Central memory CD4-positive, alpha-beta T cell (primary cell): Measurements from ENCODE around the gene KLHL6.

Experiments
- DNase-seq: peaks from one replicate; pipeline ENCODE4 v3.0.0; 2022

Gene KLHL6

DNA sequence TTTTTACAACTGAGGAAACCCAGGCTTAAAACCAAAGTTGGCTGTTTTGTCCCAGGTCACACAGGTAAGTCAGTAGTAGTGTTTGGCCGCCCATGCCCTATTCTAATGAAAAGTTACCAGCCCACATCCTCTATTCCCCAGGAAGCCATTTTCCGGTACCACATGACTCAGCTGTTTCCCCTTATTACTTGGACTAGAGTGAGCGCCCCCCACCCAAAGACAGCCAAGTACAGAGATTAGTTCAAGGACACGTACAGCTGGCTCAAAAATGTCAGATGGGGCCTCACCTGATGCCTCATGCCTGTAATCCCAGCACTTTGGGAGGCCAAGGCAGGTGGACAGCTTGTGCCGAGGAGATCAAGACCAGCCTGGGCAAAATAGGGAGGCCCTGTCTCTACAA is 8.5 kb upstream of the KLHL6 start:
- DNase-seq, result no peak

DNA sequence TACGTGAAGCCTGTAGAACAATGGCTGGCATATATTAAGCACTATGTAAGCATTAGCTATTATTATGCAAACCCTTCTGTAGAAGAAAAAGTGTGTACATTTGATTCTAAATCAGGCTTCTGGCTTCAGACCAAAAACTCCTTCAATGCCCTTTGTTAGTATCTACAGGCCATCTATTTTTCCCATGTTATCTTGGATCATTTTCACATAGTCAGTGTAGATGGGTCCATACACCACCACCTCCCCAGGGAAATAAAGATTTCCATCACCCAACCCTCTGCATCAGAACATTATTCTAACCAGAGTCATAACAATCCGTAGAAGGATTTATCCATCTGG is 8.0 kb upstream of the KLHL6 start:
- no peak for DNase-seq

DNA sequence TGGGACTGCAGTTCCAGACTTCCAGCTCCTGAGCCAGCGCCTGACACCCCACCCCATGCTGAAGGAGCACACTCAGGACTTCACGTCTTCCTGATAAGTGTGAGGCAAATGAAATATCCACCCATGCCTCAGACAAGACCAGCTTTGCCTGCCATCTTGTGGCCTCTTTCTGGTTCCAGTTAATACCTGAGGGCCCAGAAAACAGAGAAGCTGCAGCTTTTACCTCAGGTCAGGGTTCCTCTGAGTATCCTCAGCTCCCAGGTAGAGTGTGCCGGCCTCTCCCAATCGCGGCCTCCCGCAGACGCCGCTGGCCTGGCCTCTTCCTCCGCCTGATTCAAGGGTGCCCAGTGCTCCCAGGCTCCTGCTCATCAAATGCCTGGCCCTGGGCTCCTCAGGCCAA is 5.1 kb upstream of the KLHL6 start:
- no peak for DNase-seq

DNA sequence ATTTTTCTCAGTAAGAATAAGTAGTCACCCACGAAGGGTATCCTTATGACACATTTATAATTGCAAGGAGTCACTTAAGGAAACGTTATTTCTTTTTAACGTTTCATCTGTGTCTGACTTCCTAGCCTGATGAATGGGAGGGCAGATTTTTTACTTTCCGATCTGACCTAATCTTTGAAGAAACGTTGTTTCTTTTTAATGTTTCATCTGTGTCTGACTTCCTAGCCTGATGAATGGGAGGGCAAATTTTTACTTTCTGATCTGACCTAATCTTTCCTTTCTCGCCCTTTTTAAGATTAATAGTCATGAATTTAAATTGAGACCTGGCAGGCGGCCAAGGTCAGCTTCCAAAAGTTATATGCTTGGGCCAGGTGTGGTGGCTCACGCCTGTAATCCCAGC is 3.0 kb upstream of the KLHL6 start:
- DNase-seq, result no peak

DNA sequence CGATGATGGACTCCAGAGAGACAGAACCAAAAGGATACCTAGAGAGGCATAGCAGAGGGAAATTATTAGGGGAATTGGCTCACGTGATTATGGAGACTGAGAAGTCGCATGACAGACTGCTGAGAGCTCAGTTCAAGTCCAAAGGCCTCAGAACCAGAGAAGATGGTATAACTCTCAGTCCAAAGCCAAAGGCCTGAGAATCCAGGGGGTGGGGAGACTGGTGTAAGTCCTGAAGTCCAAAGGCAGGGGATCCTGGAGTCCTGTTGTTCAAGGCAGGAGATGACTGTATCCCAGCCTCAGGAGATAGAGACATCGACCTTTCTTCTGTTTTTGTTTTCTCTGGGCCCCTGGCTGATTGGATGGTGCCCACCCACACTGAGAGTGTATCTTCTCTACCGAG is 1.2 kb upstream of the KLHL6 start:
- no peak for DNase-seq

DNA sequence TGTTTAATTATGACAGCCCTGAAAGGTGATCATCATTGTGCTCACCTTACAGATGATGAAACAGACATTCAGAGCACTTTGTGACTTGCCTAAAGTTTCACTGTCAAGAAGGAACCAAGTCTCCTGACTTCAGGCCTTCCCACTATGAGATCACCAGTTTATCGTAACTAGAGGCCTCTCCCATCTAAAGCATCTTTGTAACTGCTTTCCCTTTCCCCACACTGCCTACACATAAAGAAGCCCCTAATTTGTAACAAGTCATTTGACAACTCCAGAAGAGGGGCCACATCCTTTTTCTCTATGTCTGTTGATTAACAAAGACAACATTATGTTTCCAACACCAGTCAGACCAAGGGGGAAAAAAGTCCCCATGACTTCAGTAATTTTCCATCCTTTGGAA is 1.1 kb downstream of the KLHL6 start:
- peak; percentile 26 for DNase-seq

DNA sequence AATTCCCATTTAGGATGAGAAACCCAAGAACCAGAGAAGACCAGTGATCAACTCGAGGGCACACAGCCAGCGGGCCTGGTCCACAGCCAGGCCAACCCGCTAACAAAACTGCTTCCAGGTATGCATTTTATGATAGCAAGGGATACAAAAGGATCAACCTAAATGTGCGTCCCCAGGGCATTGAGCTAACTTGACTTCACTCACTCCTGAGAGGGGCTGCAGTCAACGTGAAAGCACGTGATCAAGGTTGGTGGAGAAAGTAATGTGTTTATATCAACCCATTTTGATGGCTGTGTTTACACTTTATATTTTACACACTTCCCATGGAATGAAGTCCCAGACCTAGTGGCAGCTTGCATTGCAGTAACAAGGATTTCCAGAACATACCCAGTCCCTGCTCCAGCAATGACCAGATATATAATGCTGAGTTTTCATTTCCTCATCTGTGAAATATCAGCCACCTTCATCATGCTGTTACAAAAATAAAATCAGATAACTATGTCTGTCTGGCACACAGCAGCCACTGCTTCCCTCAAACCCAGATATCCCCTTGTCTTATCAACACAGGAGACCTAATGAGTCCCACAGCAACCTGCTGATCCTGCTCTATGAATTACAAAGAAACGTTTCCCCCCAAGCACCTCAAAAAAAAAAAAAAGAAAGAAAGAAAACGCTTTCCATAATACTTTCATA is 2.0 kb downstream of the KLHL6 start:
- DNase-seq, result no peak

DNA sequence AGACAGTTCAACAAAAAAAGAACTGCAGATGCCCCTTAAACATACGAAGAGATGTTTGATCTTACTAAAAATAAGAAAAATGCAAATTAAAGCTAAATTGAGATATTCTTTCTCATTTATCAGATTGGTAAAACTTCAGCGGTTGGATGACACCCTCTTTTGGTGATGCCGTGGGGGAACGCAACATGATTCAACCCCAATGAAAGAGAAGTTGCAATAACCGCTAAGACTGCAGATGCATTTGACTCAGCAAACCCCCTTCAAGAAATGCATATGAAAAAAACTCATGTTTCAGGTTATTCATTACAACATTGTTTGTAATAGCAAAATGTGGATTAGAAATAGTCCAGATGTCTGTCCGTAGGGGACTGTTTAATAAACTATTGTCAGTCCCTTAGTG is 3.6 kb downstream of the KLHL6 start:
- no peak for DNase-seq

DNA sequence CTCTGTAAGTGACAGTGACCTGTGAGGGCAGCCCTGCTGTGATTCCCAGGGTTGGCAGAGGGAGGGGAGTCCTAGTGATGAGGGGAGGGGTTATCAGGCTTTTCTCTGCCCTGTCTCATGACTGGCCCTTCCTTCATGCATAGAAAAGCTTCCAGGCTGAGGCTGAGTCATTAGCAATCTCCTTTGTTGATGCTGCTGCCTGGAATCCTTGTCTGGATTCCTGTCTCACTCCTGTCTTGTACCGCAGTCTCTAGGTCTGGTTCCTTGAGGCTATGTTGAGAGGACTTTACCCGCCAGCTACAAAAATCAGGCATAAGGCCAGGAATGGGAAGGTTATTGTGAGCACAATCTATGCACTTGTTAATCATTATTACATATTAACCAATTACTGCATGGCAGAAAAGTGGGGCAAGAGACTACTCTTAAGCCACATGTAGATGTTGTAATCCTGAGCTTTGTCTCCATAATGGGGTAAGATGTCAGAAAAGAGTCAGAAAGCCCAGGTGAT is 7.2 kb downstream of the KLHL6 start:
- DNase-seq, result no peak

DNA sequence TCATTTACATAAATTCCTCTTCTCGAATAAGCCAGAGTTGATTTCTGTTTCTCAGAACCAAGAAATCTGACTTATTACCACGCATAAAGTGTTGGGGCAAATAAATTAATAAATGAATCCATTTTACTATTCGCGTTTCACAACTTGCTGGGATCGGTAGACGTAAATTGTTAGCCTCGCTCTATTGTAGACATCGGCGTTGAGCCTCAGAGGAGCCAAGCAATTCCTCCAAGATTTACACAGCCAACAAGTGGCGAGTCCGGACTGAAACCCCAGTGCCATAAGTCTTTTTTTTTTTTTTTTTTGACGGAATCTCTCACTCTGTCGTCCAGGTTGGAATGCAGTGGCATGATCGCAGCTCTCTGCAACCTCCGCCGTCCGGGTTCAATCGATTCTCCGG is 8.9 kb downstream of the KLHL6 start:
- no peak for DNase-seq

DNA sequence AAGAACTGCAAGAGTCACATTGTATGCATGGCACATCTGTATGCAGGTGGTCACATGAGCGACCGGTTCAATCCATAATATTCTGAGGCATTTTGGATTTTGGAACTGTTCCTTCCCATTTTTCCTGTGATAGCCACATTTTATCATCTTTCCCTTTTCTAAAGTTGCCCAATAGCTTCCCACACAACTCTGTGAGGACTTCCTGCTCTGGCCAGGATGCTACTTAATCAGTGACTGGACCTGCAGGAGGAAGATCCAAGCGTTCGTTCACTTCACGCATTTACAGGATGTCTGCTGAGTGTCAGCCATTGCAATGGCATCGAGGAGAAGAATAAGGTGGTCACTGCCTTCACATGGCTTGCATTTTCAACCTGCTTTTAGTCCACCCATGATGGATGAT is 9.8 kb downstream of the KLHL6 start:
- no peak for DNase-seq

DNA sequence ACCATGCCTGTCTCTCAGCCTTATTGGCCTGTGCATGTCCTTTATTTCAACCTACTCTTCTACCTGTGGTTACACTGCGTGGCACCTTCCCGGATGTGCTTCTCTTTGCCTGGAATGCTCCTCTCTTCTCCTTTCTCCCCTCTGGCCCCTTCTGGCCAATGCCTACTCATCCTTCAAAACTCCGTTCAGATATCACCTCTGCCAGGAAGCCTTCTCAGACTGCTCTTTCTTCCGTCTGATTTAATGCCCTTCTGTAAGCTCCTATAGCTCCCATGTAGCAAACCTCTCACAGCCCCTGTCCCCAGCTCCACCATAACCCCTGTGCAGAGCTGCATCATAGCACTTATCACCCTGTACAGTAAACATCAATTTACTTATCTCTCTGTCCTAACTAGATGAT is 13.2 kb downstream of the KLHL6 start:
- no peak for DNase-seq

DNA sequence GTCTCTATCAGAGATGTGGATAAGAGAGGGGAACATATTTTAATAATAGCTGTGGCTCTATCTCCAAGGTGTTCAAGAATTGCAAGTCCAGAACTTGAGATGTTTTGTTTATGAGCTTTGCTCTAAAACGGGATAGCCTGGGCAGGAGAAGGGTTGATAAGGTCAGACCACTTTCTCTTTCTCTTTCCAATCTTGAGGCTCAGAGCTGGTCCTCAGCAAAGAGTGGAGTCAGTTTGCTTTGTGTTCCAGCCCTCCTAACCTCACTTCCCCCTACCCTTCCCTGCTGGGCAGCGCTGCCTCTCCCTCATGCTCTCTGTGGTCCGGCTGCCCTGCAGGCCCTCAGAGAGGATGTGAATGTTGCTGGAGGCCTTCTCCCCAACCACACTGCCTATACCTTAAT is 13.8 kb downstream of the KLHL6 start:
- no peak for DNase-seq

DNA sequence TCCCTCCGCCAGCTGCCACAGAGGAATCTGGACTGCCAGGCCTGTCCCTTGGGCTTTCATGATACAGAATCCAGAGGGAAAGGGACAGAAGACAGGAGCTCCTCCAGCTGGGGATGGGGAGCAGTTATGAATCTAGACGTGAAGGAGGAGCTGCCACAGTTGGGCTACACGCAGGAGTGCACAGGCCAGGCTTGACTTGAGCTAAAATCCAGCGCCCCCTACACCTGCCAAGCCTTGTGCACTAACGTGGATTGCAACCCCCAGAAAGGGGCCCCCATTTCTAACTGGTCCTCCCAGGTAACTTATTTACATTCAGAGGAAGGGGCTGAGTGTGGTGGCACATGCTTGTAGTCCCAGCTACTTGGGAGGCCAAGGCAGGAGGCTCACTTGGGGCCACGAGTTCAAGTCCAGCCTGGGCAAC is 14.3 kb downstream of the KLHL6 start:
- no peak for DNase-seq

DNA sequence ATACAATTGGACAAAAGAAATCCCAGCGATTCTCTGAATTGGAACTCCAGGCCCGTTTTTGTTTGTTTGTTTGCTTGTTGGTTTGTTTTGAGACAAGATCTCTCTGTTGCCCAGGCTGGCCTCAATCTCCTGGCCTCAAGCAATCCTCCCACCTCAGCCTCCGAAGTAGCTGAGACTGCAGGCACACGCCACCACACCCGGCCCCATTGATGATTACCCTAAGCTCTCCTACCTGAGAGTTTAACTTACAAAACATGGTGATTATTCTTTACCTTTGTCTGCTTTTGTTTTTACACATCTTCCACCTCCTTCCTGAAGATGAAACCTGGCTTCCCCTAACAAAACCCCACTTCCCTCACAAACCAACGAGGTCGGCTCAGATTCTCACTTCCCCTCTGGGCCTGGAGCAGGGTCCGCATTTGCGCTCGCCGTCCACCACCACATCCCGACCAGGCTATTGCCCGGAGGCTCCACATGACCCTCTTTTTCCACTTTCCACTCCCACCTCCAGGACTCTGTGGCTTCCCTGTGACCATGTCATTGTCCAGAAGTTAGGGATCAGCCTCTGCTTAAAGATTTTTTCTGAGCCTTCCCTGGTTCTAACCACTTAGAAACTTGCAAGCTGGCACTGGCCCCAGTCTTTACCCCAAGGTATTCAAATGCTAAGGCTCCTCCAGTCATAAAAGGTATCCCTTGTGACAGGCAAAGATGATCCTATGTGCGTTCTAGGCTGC is 14.8 kb downstream of the KLHL6 start:
- no peak for DNase-seq

DNA sequence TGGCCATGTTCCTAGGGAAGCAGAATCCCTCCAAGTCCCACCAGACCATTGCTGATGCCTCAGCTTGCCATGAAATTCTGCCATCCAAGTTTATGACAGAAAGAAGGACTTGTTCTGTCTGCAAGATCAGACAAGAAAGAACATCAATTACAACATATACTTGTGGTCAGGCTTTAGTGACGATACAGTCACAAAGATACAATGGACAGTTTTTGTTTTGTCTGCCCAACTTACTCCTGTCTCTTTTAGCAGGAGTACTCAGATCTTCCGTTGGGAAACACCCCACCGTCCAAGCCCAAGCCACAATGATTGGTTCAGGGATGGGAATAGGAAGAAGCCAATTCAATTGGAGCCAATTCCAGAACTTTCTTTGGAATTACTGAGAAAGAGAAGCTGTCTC is 15.7 kb downstream of the KLHL6 start:
- DNase-seq, result no peak

DNA sequence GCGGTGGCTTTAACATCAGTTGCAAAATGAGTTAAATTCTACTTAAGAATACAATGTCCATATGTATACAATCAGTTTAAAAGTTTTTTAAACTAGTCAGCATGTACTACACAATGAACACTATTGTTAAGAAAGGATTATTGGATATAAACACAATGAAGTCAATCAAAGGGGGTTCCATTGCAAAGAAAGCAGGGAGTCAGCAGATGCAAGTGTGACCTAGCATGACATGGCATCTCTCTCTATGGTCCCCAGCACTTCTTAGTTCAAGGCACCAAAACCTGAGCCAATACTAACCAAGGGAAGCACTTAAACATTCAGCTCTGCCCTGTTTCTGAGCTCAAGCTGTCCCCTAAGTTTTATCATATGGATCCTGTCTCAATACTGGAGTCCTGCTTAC is 17.0 kb downstream of the KLHL6 start:
- DNase-seq, result no peak

DNA sequence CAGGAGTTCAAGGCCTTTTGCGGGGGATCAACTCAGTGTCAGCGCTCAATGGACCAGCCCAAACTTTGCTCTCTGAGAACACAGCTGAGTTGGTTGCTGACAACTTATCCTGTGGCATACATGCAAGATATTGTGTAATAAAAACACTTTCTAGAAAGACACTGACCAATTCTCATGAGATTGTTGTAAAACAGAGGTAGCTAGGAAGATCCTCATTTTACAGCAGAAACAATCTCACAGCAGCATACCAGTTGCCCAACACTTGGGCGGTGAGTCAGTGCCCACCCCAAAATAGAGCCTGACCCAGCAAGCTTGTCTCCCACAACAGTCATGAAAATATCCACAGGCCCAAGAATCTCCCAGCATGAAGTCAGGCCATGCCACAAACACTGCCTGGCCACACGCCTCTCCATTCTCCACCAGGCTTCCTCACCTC is 18.2 kb downstream of the KLHL6 start:
- DNase-seq, result no peak

DNA sequence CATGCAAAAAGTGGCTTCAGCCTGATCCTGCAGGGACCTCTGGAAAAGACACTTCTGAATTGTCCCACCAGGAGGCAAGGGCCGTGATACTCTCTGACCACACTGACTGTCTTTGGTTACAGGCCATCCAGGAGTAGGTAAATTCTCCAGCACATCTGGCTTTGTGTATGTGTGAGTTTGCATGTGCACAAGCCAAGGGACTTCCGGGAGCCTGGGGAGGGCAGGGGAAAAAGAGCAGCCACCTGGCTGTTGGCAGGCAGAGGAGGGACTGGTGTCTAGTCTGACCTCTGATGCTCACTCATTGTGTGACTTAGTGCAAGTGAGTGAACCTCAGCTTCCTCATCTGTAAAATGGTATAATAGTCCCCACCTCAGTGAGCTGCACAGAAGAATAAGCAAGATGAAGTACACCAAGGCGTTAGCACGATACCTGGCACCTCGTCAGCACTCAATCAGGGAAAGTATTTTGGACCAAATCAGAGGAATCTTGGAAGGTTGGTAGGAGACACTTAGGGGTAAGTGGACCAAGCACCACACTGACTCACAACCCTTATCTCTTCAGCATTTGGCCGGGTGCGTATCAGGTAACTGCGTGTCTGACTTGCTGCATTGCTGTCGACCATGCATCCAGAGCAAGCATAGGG is 19.1 kb downstream of the KLHL6 start:
- DNase-seq, result no peak

DNA sequence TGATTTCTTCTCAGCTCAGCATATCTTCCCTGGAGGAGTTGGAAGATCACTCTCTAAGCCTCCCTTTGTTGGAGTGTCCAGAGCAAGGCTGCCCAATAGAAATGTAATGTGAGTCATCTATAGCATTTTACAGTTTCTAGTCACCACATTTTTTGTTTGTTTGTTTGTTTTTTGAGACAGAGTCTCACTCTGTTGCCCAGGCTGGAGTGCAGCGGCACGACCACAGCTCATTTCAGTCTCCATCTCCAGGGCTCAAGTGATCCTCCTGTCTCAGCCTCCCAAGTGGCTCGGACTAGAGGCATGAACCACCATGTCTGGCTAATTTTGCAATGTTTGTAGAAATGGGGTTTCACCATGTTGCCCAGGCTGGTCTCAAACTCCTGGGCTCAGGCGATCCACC is 21.3 kb downstream of the KLHL6 start:
- DNase-seq, result no peak

DNA sequence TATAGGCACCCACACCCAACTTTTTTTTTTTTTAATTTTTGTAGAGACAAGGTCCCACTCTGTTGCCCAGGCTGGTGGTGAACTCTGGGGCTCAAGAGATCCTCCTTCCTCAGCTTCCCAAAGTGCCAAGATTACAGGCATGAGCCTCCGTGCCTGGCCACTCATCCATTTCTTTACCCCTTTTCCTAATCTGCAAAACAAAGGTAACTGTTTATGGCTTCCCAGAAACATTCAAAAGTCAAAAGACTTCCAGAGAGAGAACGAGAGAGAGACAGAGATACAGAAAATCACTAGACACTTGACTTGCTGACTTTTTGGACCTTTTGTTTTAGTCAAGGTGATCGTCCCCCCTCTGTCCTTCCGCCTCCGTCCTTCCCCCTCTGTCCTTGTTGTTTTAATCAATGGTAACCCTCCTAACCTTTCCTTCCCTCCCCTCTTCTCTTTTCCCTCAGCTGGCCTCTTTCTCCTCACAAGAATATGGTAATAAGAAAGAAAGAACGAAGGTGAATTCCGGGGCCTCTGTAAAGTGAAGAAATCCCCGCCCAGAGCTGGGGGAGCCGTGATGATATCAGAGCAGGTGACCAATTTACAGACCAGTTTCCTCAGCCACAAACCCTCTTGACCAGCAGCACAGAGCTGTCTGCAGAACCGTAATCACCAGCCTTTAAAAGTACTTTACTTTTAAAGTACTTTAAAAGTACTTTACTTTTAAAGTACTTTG is 21.9 kb downstream of the KLHL6 start:
- DNase-seq, result no peak

DNA sequence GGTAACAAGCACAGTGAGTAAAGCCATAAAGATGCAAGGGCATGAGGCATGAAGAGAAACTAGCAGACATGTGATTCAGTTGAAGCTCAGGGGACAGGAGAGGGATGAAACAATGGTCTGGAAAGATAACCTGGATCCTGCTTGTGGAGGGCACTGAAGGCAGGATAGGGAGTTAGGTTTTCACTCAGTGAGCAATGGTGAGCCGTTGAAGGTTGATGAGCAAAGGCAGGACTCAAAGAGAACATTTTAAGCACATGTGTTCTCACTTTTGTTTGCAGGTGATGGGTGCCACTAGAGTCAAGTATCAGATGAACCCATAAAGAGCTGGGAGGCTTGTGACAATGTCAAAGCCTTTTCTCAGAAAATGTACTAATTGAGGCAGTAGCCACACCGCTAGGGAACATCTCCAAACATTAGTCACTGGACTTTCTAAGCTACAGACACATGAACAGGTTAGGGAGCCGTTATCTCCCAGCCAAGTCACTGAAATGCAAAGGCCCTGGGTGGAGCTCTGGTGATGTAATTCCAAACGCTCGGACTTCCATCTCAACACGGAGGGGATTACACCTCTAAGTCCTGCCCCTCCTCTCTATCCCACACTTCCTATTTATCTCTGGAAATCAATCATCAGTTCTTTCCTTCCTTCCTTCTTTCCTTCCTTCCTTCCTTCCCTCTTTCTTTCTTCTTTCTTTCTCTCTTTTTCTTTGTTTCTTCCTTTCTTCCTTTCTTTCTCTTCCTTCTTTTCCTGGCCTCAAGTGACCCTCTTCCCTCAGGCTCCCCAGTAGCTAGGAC is 22.7 kb downstream of the KLHL6 start:
- DNase-seq, result no peak

DNA sequence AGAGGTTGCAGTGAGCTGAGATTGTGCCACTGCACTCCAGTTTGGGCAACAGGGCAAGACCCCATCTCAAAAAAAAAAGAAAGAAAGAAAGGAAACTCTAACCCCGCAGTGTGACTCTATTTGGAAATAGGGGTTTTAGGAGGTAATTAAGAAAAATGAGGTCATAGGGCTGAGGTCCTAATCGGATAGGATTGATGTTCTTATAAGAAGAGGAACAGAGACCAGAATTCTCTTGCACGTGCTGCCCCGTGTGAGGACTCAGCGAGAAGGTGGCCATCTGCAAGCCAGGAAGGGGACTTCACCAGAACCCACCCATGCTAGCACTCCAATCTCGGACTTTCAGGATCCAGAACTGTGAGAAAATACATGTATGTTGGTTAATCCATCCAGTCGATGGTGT is 25.8 kb downstream of the KLHL6 start:
- no peak for DNase-seq
